Measurements from ENCODE around the gene GRID1.
"Not testable (repeated sequence)": the region's sequence is repeated elsewhere in the genome, so short reads cannot be mapped to it uniquely, and the experiment has no call there.

DNA sequence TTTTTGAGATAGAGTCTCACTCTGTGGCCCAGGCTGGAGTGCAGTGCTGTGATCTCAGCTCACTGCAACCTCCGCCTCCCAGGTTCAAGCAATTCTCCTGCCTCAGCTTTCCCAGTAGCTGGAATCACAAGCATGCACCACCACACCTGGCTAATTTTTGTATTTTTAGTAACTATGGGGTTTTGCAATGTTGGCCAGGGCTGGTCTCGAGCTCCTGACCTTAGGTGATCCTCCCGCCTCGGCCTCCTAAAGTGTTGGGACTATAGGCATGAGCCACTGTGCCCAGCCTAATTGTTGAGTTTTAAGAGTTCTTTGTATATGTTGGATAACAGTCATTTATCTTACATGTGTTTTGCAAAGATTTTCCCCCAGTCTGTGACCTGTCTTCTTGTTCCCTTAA, 667.5 kb downstream of the GRID1 start:
- not testable (repeated sequence) for TF ChIP-seq ZNF776 (tag by site-specific recombination; IDR thresholded peaks at IDR 0.05; ENCODE audit: borderline replicate concordance); PATZ1 (tag by site-specific recombination; IDR thresholded peaks at IDR 0.05); ZNF157 (tag by site-specific recombination; IDR thresholded peaks at IDR 0.05); RBAK (tag by site-specific recombination; IDR thresholded peaks at IDR 0.05); REST (tag by site-specific recombination; IDR thresholded peaks at IDR 0.05); ZNF169 (tag by site-specific recombination; IDR thresholded peaks at IDR 0.05); ZNF302 (tag by site-specific recombination; IDR thresholded peaks at IDR 0.05; ENCODE audit: low read depth)
- TF ChIP-seq, protein P1, sequence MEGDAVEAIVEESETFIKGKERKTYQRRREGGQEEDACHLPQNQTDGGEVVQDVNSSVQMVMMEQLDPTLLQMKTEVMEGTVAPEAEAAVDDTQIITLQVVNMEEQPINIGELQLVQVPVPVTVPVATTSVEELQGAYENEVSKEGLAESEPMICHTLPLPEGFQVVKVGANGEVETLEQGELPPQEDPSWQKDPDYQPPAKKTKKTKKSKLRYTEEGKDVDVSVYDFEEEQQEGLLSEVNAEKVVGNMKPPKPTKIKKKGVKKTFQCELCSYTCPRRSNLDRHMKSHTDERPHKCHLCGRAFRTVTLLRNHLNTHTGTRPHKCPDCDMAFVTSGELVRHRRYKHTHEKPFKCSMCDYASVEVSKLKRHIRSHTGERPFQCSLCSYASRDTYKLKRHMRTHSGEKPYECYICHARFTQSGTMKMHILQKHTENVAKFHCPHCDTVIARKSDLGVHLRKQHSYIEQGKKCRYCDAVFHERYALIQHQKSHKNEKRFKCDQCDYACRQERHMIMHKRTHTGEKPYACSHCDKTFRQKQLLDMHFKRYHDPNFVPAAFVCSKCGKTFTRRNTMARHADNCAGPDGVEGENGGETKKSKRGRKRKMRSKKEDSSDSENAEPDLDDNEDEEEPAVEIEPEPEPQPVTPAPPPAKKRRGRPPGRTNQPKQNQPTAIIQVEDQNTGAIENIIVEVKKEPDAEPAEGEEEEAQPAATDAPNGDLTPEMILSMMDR (tag by site-specific recombination; IDR thresholded peaks at IDR 0.05), result not testable (repeated sequence)
- TF ChIP-seq, protein P2, sequence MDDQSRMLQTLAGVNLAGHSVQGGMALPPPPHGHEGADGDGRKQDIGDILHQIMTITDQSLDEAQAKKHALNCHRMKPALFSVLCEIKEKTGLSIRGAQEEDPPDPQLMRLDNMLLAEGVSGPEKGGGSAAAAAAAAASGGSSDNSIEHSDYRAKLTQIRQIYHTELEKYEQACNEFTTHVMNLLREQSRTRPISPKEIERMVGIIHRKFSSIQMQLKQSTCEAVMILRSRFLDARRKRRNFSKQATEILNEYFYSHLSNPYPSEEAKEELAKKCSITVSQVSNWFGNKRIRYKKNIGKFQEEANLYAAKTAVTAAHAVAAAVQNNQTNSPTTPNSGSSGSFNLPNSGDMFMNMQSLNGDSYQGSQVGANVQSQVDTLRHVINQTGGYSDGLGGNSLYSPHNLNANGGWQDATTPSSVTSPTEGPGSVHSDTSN (CRISPR knock-in tag; IDR thresholded peaks at IDR 0.05), result not testable (repeated sequence)
- TF ChIP-seq, protein P3, sequence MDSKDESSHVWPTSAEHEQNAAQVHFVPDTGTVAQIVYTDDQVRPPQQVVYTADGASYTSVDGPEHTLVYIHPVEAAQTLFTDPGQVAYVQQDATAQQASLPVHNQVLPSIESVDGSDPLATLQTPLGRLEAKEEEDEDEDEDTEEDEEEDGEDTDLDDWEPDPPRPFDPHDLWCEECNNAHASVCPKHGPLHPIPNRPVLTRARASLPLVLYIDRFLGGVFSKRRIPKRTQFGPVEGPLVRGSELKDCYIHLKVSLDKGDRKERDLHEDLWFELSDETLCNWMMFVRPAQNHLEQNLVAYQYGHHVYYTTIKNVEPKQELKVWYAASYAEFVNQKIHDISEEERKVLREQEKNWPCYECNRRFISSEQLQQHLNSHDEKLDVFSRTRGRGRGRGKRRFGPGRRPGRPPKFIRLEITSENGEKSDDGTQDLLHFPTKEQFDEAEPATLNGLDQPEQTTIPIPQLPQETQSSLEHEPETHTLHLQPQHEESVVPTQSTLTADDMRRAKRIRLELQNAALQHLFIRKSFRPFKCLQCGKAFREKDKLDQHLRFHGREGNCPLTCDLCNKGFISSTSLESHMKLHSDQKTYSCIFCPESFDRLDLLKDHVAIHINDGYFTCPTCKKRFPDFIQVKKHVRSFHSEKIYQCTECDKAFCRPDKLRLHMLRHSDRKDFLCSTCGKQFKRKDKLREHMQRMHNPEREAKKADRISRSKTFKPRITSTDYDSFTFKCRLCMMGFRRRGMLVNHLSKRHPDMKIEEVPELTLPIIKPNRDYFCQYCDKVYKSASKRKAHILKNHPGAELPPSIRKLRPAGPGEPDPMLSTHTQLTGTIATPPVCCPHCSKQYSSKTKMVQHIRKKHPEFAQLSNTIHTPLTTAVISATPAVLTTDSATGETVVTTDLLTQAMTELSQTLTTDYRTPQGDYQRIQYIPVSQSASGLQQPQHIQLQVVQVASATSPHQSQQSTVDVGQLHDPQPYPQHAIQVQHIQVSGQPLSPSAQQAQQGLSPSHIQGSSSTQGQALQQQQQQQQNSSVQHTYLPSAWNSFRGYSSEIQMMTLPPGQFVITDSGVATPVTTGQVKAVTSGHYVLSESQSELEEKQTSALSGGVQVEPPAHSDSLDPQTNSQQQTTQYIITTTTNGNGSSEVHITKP (tag by site-specific recombination; IDR thresholded peaks at IDR 0.05), result not testable (repeated sequence)
